Mucosa of stomach (tissue), 1 donor: ENCODE data around the gene RND2.
"Not testable (repeated sequence)": the region's sequence is repeated elsewhere in the genome, so short reads cannot be mapped to it uniquely, and the experiment has no call there.

Source experiments
- H3K27me3 ChIP-seq: one replicate; pipeline ENCODE4 v1.7.0; 2013; ENCODE audit warnings: mild to moderate bottlenecking, low read length; ENCODE audit not compliant: control insufficient read depth, insufficient read depth
- H3K36me3 ChIP-seq: one replicate; pipeline ENCODE4 v1.7.0; 2013; ENCODE audit warnings: low read length; ENCODE audit not compliant: control insufficient read depth, insufficient read depth
- H3K4me1 ChIP-seq: one replicate; pipeline ENCODE4 v1.7.0; 2013; ENCODE audit warnings: mild to moderate bottlenecking, low read length; ENCODE audit not compliant: control insufficient read depth, insufficient read depth
- H3K4me3 ChIP-seq: one replicate; pipeline ENCODE4 v1.7.0; 2013; ENCODE audit warnings: low read length
- H3K9ac ChIP-seq: one replicate; pipeline ENCODE4 v1.7.0; 2013; ENCODE audit warnings: mild to moderate bottlenecking, low read length, moderate library complexity
- H3K9me3 ChIP-seq: one replicate; pipeline ENCODE4 v1.7.0; 2013; ENCODE audit warnings: mild to moderate bottlenecking, low read length, moderate library complexity; ENCODE audit not compliant: control insufficient read depth
- donor health status: Pancreatic carcinoma.

The RND2 gene

DNA sequence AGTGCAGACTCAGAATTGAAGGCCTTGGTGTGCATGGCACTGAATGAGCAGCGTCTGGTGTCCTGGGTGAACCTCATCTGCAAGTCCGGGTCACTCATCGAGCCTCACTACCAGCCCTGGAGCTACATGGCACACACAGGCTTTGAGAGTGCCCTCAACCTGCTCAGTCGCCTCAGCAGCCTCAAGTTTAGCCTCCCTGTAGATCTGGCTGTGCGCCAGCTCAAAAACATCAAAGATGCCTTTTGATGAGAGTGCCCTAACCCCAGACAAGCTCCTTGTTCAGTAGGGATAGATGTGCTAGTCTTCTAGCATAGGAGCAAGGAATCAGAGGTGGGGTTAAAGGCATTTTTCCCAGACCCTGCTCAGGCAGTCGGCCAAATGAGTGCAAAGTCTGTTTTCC lies 33.6 kb upstream of the RND2 start:
- H3K36me3 ChIP-seq = peaks cover 22% of the 10 kb centered on the region
- no peak overlapping the region for H3K9ac ChIP-seq
- H3K4me1 ChIP-seq = no peaks in the 10 kb centered on the region
- no peaks in the 10 kb centered on the region for H3K9me3 ChIP-seq
- no peak overlapping the region for H3K4me3 ChIP-seq
- H3K27me3 ChIP-seq = no peaks in the 10 kb centered on the region

DNA sequence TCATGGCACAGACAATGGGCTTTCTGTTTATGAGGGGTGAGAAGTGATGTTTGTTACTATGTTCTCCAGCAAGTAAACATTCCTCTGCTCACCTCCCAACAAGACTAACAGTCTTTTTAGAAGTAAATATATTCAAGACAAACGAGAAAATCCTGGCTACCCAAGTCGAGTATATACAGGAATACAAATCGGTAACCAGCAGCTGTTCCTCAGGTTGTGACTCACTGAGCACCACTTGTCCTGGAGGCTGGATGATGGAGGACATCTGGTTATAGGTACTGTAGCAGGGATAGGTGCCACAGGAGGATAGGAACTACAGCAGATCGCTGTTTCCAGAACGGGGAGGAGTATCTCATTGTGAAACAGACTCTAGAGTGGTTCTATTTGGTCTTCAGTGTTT lies 32.2 kb upstream of the RND2 start:
- H3K4me3 ChIP-seq = no peak overlapping the region
- no peaks in the 10 kb centered on the region for H3K27me3 ChIP-seq
- no peaks in the 10 kb centered on the region for H3K9me3 ChIP-seq
- peaks cover 22% of the 10 kb centered on the region for H3K36me3 ChIP-seq
- H3K4me1 ChIP-seq = no peaks in the 10 kb centered on the region
- no peak overlapping the region for H3K9ac ChIP-seq

DNA sequence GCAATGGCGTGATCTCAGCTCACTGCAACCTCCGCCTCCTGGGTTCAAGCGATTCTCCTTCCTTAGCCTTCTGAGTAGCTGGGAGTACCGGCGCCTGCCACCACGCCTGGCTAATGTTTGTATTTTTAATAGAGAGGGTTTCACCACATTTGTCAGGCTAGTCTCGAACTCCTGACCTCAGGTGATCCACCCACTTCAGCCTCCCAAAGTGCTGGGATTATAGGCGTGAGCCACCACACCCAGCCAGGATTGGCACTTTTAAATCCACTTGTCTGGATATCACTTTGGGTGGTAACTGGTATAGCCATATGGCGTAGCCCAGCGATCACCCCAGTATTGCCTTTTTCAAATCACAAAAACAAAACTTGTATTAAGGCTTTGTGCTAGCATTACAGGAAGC lies 31.1 kb upstream of the RND2 start:
- H3K9me3 ChIP-seq, H3K9ac ChIP-seq, H3K4me3 ChIP-seq, H3K27me3 ChIP-seq, H3K4me1 ChIP-seq: not testable (repeated sequence)
- peaks cover 17% of the 10 kb centered on the region for H3K36me3 ChIP-seq

DNA sequence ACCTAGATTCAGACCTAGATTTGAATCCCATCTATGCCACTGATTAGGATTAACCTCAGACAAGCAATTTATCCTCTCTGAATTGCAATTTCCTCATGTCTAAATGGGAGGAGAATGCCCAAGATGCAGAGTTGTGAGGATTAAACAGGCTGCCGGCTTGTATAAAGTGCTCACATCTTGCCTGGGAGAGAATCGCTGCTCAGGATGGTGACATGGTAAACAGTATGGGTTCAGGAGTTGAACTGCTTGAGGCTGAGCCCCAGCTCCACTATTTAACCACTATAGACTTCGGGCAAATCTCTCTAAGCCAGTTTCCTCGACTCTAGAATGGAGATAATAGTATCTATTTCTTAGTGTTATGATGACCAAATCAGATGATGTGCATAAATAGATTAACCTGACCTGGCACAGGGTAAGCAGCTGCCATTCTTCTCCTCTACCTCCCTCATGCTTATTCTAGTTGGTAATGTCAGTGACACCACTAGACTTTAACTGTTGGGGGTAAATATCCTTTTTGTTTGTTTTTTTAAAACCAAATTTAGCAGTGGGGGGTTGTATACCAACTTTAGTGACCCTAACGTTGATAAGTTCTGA lies 27.5 kb upstream of the RND2 start:
- peaks cover 12% of the 10 kb centered on the region for H3K4me1 ChIP-seq
- no peak overlapping the region for H3K4me3 ChIP-seq
- no peaks in the 10 kb centered on the region for H3K27me3 ChIP-seq
- peak overlapping the region; percentile 68 for H3K9ac ChIP-seq
- no peaks in the 10 kb centered on the region for H3K36me3 ChIP-seq
- H3K9me3 ChIP-seq = no peaks in the 10 kb centered on the region

DNA sequence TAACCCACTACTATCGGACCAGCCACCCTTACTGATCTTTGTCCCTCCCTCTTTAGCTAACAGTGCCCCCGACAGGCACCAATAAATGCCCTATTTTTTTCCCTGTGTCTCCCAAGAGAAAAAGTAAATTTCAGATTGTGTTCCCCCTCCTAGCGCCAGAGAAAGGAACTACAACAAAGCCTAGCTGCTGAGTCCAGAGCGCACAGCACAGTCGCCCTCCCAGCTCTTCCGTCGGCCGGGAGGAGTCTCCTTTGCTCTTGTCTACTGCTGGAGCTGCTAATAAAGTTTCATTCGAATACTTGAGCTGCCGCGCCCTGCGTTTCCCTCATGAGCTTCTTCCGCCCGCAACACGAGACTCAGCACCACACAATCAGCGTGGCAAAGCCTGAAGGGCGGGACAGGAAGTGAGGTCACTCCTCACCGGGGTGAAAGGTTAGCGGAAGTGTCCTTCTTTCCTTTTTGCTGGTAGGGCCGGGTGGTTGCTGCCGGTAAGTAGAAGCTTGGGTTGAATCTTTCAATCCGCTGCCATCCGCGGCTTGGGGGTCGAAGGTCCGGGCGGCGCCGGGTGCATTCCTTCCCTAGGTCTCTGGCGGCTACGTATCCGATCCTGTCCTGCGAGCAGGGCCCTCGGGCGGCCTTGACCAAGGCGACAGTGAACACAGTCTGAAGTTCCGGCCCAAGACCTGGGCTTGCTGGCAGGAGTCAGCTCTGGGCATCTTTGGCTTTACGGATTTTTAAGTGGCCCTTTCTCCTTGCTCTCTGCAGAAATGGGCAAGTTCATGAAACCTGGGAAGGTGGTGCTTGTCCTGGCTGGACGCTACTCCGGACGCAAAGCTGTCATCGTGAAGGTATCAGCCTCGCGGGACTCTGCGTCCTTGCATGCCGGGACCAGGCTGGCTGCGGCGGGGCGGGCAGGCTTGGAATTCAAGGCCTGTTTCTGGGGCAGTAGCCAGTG lies 26.8 kb upstream of the RND2 start, which contains the start of gene RPL27:
TSS of gene RPL27 (plus strand) at position 436 of the 955 bp plus-strand sequence. CDS start at position 768, 332 bp downstream.
- Histone ChIP-seq H3K27me3 (no peaks in the 10 kb centered on the region), H3K36me3 (no peaks in the 10 kb centered on the region), H3K4me3 (peak within 1 kb of the TSS; percentile 97), H3K9ac (peak within 1 kb of the TSS; percentile 96), H3K9me3 (no peaks in the 10 kb centered on the region), H3K4me1 (peaks cover 12% of the 10 kb centered on the region)

DNA sequence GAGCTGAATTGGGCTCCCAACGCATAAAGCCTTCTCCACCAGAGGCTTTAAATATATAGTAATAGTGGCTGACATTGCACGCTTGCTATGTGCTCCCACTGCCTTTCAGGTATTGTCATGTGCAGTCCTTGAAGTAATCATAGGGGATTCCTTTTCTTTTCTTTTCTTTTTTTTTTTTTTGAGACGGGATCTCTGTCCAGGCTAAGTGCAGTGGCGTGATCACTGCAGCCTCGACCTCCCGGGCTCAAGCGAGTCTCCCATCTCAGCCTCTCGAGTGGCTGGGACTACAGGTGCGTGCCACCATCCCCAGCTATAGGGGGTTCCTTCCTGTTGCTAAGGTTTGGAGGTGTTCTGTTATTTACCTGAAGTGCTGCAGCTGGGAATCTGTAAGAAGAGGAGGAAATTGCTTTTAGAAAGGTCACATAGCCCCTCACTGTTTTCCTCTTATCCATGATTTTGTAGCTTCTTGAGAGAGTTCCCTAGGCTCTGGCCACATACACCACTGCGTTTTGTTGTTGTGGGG lies 26.0 kb upstream of the RND2 start:
- H3K27me3 ChIP-seq = no peaks in the 10 kb centered on the region
- H3K36me3 ChIP-seq = no peaks in the 10 kb centered on the region
- peaks cover 12% of the 10 kb centered on the region for H3K4me1 ChIP-seq
- H3K9ac ChIP-seq = peak overlapping the region; percentile 96
- peak overlapping the region; percentile 97 for H3K4me3 ChIP-seq
- no peaks in the 10 kb centered on the region for H3K9me3 ChIP-seq

DNA sequence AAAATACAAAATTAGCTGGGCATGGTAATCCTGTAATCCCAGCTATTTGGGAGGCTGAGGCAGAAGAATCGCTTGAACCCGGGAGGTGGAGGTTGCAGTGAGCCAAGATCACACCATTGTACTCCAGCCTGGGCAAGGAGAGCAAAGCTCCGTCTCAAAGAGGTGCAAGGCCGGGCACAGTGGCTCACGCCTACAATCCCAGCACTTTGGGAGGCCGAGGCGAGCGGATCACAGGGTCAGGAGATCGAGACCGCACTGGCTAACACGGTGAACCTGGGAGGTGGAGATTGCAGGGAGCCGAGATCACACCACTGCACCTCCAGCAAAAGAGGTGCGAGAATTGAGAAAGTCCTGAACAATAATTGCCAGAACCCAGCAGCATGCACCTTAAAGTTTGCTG lies 24.1 kb upstream of the RND2 start:
- peaks cover 12% of the 10 kb centered on the region for H3K4me1 ChIP-seq
- not testable (repeated sequence) for H3K9me3 ChIP-seq, H3K36me3 ChIP-seq, H3K9ac ChIP-seq, H3K27me3 ChIP-seq, H3K4me3 ChIP-seq

DNA sequence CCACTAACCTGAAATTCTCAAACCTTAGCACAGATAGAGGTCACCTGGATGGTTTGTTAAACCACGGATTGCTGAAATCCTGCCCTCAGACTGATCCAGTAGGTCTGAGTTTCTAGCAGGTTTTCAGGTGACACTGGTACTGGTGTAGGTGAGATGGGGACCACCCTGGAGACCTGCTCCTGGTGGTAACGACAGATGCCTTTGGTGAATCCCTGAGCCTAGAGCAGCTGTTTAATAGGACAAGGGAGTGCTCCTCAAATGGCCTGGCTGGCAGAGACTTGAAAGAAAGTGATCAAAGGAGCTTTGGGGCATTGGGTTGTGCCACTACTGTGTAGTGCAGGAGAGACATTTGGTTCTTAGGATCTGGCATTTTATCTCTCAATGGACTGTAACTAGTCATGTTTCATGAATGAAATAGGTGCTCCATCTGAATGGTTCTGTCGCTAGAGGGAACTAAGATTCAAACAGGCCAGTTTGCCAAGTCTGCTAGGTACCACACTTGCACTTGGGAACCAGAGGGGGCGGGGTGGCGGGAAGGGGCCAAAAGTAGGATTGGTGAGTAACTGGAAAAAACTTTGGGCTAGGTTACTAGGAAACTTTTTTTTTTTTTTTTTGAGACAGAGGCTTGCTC lies 21.4 kb upstream of the RND2 start:
- Histone ChIP-seq H3K4me3 (no peak overlapping the region), H3K9ac (no peak overlapping the region), H3K36me3 (no peaks in the 10 kb centered on the region), H3K4me1 (peaks cover 19% of the 10 kb centered on the region), H3K9me3 (no peaks in the 10 kb centered on the region), H3K27me3 (no peaks in the 10 kb centered on the region)

DNA sequence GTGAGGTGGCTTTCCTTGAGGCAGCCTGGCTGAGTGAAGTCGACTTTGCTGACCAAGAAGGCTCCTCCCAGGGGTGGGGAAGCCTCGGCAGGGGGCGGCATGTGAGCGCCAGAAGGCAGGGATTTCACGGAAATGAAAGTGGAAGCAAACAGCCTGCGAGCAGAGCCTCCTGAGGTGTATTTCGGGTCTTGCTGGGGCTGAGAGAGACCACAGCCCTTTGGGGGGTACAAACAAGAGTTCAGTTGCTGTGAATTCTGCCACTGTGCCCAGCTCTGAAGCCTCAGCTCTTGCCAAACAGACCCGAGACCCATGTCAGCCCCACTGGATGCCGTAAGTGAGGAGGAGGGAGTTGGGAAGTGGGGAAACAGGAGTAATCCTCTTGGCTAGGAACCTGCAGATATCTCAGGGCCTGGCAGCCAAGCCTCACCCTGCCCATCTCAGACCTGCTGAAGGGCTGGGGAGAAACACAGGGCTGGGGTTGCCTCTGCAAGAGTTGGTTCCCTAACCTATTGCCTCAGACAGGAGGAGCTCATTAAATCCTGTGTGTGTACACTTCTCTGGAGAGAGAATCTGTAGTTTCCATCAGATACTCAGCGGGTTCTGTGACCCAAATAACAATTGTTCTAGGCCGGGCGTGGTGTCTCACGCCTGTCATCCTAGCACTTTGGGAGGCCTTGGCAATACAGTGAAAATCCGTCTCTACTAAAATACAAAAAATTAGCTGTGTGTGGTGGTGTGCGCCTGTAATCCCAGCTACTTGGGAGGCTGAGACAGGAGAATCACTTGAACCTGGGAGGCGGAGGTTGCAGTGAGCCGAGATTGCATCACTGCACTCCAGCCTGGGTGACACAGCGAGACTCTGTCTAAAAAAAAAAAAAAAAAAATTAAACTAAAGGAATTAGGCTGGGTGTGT lies 18.1 kb upstream of the RND2 start, which contains the start of gene IFI35:
TSS of gene IFI35 (plus strand) at position 146 of the 913 bp plus-strand sequence. CDS start at position 310, 164 bp downstream.
- peak within 1 kb of the TSS; percentile 99 for H3K9ac ChIP-seq
- no peaks in the 10 kb centered on the region for H3K27me3 ChIP-seq
- no peaks in the 10 kb centered on the region for H3K9me3 ChIP-seq
- H3K4me3 ChIP-seq = peak within 1 kb of the TSS; percentile 100
- H3K36me3 ChIP-seq = no peaks in the 10 kb centered on the region
- H3K4me1 ChIP-seq = peaks cover 20% of the 10 kb centered on the region

DNA sequence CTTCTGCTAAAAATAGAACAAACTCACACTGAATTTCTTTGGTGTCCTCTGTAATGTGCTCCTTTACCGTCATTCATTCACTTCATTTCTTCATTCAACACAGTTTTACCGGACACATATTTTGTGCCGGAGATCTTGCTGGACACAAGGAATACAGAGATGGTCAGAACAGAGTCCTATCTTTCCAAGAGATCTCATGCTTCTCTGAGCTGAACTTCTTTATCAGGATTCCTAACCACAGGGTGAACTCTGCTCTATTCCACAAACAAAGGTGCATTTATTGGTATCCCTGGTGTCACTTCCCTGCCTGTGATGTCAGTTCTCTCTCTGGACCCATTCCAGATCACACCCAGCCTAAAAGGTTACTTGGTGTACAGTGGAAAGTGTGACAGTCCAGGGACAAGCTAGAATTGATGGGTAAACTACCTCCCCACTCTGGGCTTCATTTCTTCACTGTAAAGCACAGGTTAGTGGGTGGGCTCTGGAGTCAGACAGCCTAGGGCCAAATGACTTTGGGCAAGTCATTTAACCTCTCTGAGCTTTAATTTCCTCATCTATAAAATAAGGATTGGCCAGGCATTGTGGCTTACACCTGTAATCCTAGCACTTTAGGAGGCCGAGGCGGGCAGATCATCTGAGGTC lies 14.2 kb upstream of the RND2 start:
- no peaks in the 10 kb centered on the region for H3K9me3 ChIP-seq
- H3K4me1 ChIP-seq = peaks cover 40% of the 10 kb centered on the region
- H3K36me3 ChIP-seq = no peaks in the 10 kb centered on the region
- H3K4me3 ChIP-seq = no peak overlapping the region
- H3K27me3 ChIP-seq = no peaks in the 10 kb centered on the region
- H3K9ac ChIP-seq = no peak overlapping the region
